ENCODE results near the gene LHPP.

LHPP gene

GRCh38 chr10:124536496-124537050 lies 75.0 kb downstream of the LHPP start:
- TF ChIP-seq CTCF (IDR thresholded peaks at IDR 0.05; ENCODE audit: insufficient read depth, low read depth, low read length, missing control alignments) = no peak
- DNase-seq (ENCODE audit: low read depth) = no peak
- H3K4me3 ChIP-seq (ENCODE audit: low read length) = no peak overlapping the region

- no peak for TF ChIP-seq CTCF (IDR thresholded peaks at IDR 0.05; ENCODE audit: insufficient read depth, low read depth, low read length, missing control alignments)
- H3K4me3 ChIP-seq (ENCODE audit: low read length) = no peak overlapping the region
- no peak for DNase-seq (ENCODE audit: low read depth)
These were observed 75.6 kb downstream of the LHPP start for GRCh38 chr10:124537166-124537725.

- no peak overlapping the region for H3K4me3 ChIP-seq (ENCODE audit: low read length)
- no peak for TF ChIP-seq CTCF (IDR thresholded peaks at IDR 0.05; ENCODE audit: insufficient read depth, low read depth, low read length, missing control alignments)
- no peak for DNase-seq (ENCODE audit: low read depth)
These were observed 76.3 kb downstream of the LHPP start for GRCh38 chr10:124537891-124538290.

GRCh38 chr10:124538706-124539105 lies 77.1 kb downstream of the LHPP start:
- no peak overlapping the region for H3K4me3 ChIP-seq (ENCODE audit: low read length)
- no peak for TF ChIP-seq CTCF (IDR thresholded peaks at IDR 0.05; ENCODE audit: insufficient read depth, low read depth, low read length, missing control alignments)
- DNase-seq (ENCODE audit: low read depth) = no peak

GRCh38 chr10:124539935-124540641 lies 78.5 kb downstream of the LHPP start:
- no peak overlapping the region for H3K4me3 ChIP-seq (ENCODE audit: low read length)
- TF ChIP-seq CTCF (IDR thresholded peaks at IDR 0.05; ENCODE audit: insufficient read depth, low read depth, low read length, missing control alignments) = peak; percentile 51
- peak; percentile 30 for DNase-seq (ENCODE audit: low read depth)

DNA sequence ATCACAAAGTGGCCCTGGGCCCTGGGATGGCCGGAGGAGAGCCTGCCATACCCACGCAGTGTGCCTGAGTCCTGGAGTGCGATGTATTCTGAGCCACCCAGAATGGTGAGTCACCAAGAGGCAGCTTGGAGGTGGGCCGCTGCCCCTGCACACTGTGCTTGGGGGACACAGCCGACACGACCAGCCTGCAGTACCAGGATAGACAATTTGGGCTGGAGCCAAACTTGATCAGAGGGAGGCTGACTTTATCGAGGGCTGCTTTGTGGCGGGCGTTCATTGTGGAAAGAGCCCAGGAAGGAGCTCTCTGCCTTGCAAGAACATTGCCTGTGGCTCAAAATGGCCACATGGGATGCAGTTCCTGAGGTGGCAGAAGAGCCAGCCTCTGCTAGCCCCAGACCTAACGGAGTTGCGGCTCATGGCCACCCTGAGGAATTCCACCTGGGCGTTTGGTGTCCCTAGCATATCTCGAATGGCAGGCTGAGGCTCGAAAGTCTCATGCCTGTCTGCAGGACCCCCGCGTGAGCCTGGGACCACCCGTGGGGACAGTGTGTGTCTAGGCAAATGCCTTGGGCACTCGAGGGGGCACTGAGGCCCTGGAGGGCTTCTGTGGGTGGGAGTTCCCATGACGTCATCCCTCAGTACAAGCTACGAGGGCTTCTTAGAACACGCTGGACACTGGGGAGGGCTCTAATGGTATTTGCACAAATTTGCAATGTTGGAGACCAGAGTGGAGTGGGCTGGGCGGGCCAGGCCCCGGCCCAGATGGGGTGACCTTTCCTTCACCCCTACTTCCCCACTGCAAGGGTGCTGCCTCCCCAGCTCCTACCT lies 79.7 kb downstream of the LHPP start:
- H3K4me3 ChIP-seq (ENCODE audit: low read length) = no peak overlapping the region
- TF ChIP-seq CTCF (IDR thresholded peaks at IDR 0.05; ENCODE audit: insufficient read depth, low read depth, low read length, missing control alignments) = no peak
- no peak for DNase-seq (ENCODE audit: low read depth)
